ENCODE data around the gene PRR22.

Gene PRR22

GRCh38 chr19:5804516-5805461, 20.2 kb upstream of the PRR22 start, which contains the start of gene NRTN:
Gene NRTN, plus strand, starts transcription at chr19:5805067. Its CDS starts 19,099 bp downstream, at chr19:5824166.
- Mint-ChIP-seq H3K4me1 (ENCODE audit: low read depth) (peaks cover 20% of the 10 kb centered on the region), H3K36me3 (no peaks in the 10 kb centered on the region), H3K27ac (peak within 1 kb of the TSS; percentile 16), H3K27me3 (peaks cover 3% of the 10 kb centered on the region), H3K9me3 (ENCODE audit: low read depth) (no peaks in the 10 kb centered on the region), H3K4me3 (peak within 1 kb of the TSS; percentile 79)

GRCh38 chr19:5803752-5804515, 19.4 kb upstream of the PRR22 start:
- H3K27me3 Mint-ChIP-seq: peaks cover 3% of the 10 kb centered on the region
- peak overlapping the region; percentile 79 for H3K4me3 Mint-ChIP-seq
- H3K9me3 Mint-ChIP-seq (ENCODE audit: low read depth): no peaks in the 10 kb centered on the region
- peak overlapping the region; percentile 34 for H3K27ac Mint-ChIP-seq
- no peaks in the 10 kb centered on the region for H3K36me3 Mint-ChIP-seq
- peaks cover 20% of the 10 kb centered on the region for H3K4me1 Mint-ChIP-seq (ENCODE audit: low read depth)

- Mint-ChIP-seq H3K36me3 (no peaks in the 10 kb centered on the region), H3K27me3 (peaks cover 3% of the 10 kb centered on the region)
Observed at GRCh38 chr19:5803441-5803751, 18.9 kb upstream of the PRR22 start.

GRCh38 chr19:5801796-5802619, 17.5 kb upstream of the PRR22 start:
- peak overlapping the region; percentile 42 for H3K4me3 Mint-ChIP-seq
- H3K27ac Mint-ChIP-seq: no peak overlapping the region
- H3K9me3 Mint-ChIP-seq (ENCODE audit: low read depth): no peaks in the 10 kb centered on the region
- H3K27me3 Mint-ChIP-seq: peaks cover 3% of the 10 kb centered on the region
- H3K36me3 Mint-ChIP-seq: no peaks in the 10 kb centered on the region
- H3K4me1 Mint-ChIP-seq (ENCODE audit: low read depth): peaks cover 20% of the 10 kb centered on the region

More at GRCh38 chr19:5803441-5803751, 18.9 kb upstream of the PRR22 start:
- peaks cover 20% of the 10 kb centered on the region for H3K4me1 Mint-ChIP-seq (ENCODE audit: low read depth)
- H3K4me3 Mint-ChIP-seq: peak overlapping the region; percentile 63
- peak overlapping the region; percentile 34 for H3K27ac Mint-ChIP-seq
- no peaks in the 10 kb centered on the region for H3K9me3 Mint-ChIP-seq (ENCODE audit: low read depth)

- Mint-ChIP-seq H3K4me1 (ENCODE audit: low read depth) (peaks cover 20% of the 10 kb centered on the region), H3K27ac (no peak overlapping the region), H3K36me3 (no peaks in the 10 kb centered on the region), H3K9me3 (ENCODE audit: low read depth) (no peaks in the 10 kb centered on the region), H3K4me3 (no peak overlapping the region), H3K27me3 (peaks cover 3% of the 10 kb centered on the region)
Observed at GRCh38 chr19:5800361-5801270, 16.1 kb upstream of the PRR22 start.

- Mint-ChIP-seq H3K36me3 (no peaks in the 10 kb centered on the region), H3K9me3 (ENCODE audit: low read depth) (no peaks in the 10 kb centered on the region), H3K27me3 (peaks cover 3% of the 10 kb centered on the region), H3K4me1 (ENCODE audit: low read depth) (peaks cover 20% of the 10 kb centered on the region), H3K27ac (no peak overlapping the region), H3K4me3 (no peak overlapping the region)
Observed at GRCh38 chr19:5799247-5800241, 15.0 kb upstream of the PRR22 start.

- Mint-ChIP-seq H3K9me3 (ENCODE audit: low read depth) (no peaks in the 10 kb centered on the region), H3K27me3 (peaks cover 3% of the 10 kb centered on the region), H3K36me3 (no peaks in the 10 kb centered on the region), H3K27ac (no peak overlapping the region), H3K4me1 (ENCODE audit: low read depth) (peaks cover 10% of the 10 kb centered on the region), H3K4me3 (no peak overlapping the region)
Observed at GRCh38 chr19:5798244-5798643, 13.7 kb upstream of the PRR22 start.

- Mint-ChIP-seq H3K27ac (no peak overlapping the region), H3K36me3 (peaks cover under 1% of the 10 kb centered on the region), H3K4me1 (ENCODE audit: low read depth) (peaks cover 6% of the 10 kb centered on the region), H3K27me3 (no peaks in the 10 kb centered on the region), H3K4me3 (no peak overlapping the region), H3K9me3 (ENCODE audit: low read depth) (no peaks in the 10 kb centered on the region)
Observed at GRCh38 chr19:5795382-5795919, 10.9 kb upstream of the PRR22 start.

- Mint-ChIP-seq H3K27me3 (no peaks in the 10 kb centered on the region), H3K4me1 (ENCODE audit: low read depth) (peaks cover 15% of the 10 kb centered on the region), H3K27ac (no peak overlapping the region), H3K4me3 (no peak overlapping the region), H3K36me3 (peaks cover 4% of the 10 kb centered on the region), H3K9me3 (ENCODE audit: low read depth) (no peaks in the 10 kb centered on the region)
Observed at GRCh38 chr19:5793188-5793587, 8.6 kb upstream of the PRR22 start.

GRCh38 chr19:5792224-5792623, 7.7 kb upstream of the PRR22 start:
- Mint-ChIP-seq H3K4me3 (no peak overlapping the region), H3K4me1 (ENCODE audit: low read depth) (peaks cover 15% of the 10 kb centered on the region), H3K27ac (no peak overlapping the region), H3K9me3 (ENCODE audit: low read depth) (no peaks in the 10 kb centered on the region), H3K27me3 (no peaks in the 10 kb centered on the region), H3K36me3 (peaks cover 4% of the 10 kb centered on the region)

- Mint-ChIP-seq H3K36me3 (peaks cover 6% of the 10 kb centered on the region), H3K4me3 (peak within 1 kb of the TSS; percentile 100), H3K27me3 (no peaks in the 10 kb centered on the region), H3K9me3 (ENCODE audit: low read depth) (no peaks in the 10 kb centered on the region), H3K27ac (peak within 1 kb of the TSS; percentile 100), H3K4me1 (ENCODE audit: low read depth) (peaks cover 15% of the 10 kb centered on the region)
Observed at GRCh38 chr19:5790559-5791520, 6.3 kb upstream of the PRR22 start, which contains the start of gene DUS3L. Gene DUS3L, minus strand, starts transcription at chr19:5791163. Its CDS starts 22 bp downstream, at chr19:5791141.

Data from activated naive CD8-positive, alpha-beta T cell (primary cell).